HK-2 (cell line): ENCODE results near the gene ENPP6.

Experiments
- DNase-seq: peaks from one replicate; pipeline ENCODE4 v3.0.0-alpha.2; 2018; ENCODE audit not compliant: unreplicated experiment

Gene ENPP6

DNA sequence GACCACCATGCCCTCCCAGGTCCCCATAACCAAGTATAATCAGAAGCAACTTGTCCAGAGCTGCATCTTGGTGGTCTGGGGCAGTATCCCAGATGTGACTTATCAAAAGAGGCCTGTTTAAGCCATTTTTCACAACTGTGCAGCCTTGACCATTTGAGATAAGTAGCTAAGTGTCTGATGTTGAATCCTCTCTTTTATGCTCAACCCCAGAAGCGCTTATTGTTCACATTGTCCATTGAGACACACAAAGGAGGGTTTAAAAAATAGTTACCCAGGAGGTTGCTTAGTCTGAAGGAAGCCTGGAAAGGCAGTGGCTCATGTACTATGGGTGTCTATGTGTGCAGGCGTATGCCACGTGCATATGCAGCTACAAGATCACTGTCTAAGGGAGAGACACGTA, 27.0 kb downstream of the ENPP6 start:
- no peak for DNase-seq

DNA sequence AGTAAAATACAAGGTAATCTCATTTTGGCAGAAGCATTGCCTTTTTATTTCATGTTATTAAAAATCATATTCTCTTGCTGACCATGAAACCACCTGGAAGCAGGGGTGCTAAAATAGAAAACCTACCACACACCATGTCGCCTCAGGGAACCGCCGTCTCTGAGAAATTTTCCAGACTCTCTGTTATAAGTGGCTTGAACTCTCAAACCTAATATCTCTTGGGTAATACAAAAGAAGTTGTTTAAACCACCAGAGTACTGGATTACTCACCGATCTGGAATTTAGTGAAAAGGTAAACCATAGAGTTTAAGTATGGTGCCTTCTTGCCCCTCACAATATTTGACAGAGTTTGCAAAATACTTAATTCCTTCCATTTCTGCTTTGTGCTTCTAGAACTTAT, 27.7 kb downstream of the ENPP6 start:
- DNase-seq = no peak

DNA sequence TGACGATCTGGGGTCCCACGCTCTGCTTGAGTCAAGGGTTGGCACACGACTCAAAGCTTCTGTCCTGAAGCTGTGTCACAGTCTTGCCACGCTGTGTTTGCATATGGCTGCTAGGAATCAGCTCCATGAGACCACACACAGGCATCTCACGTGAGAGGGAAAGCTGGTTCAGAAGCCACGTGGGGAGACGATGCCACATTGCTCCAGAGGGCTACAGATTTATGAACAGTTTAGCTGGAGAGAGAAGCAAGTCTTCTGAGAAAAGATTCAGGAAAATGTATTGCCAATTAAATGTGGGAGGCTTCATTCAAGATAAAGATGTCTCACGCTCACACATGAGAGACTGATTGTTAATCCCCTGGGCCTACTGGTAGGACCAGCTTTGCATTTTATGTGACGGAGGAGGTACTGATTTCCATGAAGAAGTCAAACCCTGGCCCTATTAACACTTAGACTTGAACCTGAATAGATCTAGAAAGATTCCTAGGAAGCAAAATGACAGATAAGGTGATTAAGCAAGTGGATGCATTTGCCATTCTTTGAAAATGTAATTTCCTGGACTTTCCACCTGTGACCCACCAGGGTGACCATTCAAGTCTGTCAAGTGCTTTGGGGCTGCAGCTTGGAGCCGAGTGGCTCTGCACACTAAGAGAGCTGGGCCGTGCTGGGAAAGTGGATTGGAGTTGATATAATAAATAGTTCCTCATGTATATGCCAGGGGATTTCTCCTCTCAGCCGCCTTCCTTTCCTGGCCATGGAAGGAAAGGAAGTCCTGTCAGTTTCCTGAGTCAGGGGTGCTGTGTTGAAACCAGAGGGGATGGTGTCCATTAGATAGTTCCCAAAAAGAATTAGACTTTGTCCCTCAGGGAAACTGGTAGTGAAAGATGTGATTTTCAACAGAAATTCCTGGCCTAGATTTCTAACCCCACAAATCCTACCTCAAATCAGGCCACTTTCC, 29.0 kb downstream of the ENPP6 start:
- no peak for DNase-seq

DNA sequence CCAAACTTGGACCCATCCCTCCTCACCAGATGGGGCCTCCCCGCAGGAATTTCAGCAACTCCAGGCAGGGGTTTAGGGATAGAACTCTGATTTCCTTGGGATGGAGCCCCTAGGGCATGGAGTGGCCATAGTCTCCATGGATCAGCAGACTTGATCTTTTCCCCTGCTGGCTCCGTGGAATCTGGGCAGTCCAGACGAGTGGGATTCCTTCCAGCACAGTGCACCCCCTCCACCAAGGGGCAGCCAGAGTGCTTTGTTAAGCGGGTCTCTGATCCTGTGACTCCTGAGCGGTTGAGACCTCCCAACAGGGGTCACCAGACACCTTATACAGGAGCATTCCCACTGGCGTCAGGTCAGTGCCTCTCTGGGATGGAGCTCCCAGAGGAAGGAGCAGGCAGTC, 40.4 kb downstream of the ENPP6 start:
- DNase-seq = no peak

DNA sequence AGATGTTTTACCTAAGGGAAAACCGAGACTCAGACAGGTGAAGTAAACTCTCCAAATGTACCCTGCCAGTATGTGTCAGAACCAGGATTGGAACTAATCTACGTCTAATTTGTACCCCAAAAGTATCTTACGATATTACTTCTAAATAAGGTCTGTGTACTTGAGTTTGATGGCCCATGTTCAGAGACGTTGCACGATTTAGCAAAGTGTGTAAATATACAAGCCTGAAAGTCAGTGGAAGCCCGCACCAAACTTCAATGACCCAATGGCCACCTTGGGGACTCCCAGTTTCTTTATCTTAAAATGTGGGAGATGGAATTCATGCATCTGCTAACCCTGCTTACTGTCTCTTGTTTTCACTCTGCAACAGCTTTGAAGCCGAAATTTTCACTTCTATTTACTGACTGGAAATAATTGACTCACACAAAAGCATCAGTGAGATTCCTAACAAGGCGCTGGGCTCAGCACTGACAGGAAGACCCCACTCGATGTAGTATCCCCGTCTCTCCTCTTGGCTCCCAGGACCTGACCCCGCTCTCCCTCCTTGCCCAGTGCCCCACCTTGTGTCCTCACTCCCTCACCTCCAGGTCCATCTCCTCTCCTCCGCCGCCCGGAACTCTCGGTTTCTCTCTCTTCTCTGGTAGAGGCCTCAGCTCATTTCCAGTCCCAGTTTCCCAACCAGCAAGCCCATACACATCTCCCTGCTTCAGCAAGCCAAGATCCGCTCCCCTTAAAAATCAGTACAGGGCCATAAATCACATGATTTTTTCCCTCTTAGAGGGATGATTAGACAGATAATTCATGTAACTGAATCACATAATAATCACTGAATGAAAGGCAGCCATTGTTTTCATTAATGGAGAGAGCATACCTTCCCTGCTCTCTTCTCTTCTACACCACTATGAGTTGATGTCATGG, 42.8 kb downstream of the ENPP6 start:
- DNase-seq = no peak

DNA sequence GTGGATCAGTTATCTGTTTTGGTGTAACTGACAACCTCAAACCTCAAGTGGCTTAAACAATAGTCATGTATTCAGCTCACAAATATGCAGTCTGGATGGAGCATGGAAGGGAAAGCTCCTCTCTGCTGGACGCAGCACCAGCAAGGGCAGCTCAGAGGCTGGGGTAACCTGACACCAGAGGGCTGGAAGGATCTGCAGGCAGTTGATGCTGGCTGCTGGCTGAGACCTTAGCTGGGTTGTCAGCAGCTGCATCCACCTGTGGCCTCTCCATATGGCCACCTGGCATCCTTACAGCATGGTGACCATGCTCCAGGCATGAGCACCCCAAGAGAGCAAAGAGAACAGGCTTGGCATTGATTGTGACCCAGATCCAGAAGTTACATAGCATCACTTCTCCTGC, 46.7 kb downstream of the ENPP6 start:
- DNase-seq = peak; percentile 27

DNA sequence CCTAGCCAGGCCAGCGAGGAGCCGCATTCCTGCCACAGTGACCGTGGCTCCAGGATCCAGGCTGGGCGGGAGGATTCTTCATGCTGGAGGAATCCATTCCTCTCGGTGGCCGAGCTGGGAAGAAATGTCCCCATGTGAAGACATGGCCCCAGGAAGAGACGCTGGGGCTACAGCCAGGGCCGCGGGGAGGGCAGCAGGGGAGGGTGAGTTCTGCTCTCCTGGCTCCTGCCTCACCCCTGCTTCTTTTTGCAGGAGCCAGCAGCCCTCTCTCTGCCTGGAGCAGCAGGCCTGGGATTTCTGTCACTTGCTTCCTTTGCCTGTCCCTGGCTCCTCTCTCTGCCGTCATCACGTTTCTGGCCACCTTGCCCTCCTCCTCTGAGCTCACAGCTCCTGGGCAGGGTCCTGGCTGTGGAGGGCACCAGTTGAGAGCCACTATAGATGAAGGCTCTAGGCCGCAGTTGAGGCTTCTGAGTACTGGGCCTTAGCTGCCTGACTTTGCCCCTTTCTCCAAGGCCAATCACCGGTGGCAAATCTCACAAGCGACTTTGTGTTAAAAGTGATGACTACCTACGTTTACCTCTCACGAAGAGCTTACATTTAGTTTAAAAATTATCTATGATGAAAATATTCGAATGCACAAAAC, 48.3 kb downstream of the ENPP6 start:
- DNase-seq = no peak

DNA sequence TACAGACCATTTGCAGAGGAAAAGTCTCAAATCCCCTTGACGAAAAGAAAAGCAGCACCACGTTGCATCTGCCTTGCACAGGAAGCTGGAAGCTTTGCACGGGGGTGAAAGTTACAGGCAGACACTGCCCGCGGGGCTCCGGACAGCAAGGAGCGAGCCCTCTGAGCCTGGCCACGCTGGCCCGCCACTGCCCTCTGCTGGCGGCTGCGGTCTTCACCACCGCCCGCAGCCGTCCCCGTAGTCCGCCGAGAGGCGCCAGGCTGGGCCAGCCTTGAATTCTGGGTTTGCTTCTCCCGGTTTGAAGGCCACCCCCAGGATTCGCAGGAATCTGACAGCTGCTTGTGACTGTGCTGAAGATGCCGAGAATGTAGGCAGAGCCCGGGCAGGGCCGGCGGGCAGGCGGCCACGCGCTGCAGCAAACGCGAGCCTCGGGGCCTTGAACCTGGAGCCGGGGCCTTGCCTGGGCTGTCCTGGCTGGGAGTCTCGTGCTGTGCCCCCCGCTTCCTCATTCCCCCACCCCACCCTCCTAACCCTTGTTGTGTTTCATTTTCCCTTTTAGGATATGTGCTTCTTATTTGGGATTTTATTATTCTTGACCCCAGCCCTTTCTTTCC, 49.2 kb downstream of the ENPP6 start:
- peak; percentile 77 for DNase-seq

- DNase-seq = no peak
These were observed 50.1 kb downstream of the ENPP6 start for GRCh38 chr4:184167576-184167975.

- DNase-seq = no peak
These were observed 50.9 kb downstream of the ENPP6 start for GRCh38 chr4:184166736-184167135.

DNA sequence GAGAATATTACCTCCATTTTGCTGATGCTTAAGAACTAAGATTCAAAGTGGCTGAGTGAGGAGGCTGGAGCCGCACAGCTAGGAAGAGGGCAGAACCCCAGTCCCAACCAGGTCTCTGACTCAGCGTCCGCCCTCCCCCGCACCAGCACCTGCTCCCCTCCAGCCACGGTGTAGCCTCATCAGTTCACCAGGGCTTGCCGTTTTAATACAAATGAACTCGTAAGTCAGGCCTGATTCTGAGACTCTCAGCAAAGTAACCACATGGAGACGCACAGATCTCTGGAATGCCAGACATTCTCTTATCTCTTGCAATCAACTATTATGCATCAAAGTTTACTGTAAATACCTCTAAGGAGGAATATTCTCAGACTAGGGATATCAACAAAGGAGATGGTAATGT, 52.4 kb downstream of the ENPP6 start:
- DNase-seq = no peak

DNA sequence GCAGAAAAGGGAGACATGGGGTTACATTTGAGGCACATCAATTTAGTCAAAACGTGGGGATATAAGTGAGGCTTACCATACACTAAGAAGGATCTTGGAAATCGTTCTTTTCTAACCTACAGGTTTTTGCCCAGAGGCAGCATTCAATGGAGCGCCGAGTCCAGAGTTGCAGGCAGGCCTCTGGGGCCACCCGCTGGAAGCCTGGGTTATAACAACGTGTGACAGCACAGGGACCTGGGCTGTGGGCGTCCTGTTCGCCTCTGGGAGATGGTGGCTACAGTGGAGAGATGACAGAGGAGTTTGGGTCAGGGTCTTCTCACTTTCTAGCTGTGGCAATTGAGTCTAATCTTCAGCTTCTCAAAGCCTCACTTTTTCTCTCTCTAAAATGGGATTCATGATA, 53.9 kb downstream of the ENPP6 start:
- DNase-seq = peak; percentile 68

DNA sequence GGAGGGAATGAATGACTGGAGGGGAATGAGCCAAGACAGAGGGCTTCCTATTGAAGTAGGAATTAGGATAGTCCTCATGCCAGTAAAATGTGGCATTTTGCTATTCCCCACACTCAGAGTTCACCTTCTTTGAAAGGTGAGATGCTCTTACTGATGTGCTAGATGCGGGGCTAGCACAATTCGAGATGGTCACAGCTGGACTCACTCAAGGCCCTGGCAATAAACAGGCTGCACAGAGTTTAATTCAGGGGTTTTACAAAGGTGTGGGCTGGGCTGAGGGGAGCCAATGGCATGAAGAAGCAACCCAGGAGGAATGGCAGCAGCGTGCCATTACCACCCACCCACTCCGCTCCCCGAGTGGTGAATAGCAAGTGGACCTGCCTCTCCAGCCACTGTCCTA, 55.1 kb downstream of the ENPP6 start:
- DNase-seq = no peak

DNA sequence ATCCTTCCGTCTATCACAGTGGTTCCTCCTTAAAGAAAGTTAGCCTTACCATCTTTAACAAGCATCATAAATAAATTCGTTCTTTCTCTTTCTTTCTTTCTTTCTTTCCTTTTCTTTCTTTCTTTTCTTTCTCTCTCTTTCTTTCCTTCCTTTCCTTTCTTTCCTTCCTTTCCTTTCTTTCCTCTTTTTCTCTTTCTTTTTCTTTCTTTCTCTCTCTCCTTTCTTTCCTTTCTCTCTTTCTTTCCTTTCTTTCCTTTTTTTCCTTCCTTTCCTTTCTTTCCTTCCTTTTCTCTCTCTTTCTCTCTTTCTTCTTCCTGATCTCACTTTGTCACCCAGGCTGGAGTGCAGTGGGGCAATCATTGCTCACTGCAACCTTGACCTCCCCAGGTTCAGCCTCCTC, 60.4 kb downstream of the ENPP6 start:
- DNase-seq = no peak

DNA sequence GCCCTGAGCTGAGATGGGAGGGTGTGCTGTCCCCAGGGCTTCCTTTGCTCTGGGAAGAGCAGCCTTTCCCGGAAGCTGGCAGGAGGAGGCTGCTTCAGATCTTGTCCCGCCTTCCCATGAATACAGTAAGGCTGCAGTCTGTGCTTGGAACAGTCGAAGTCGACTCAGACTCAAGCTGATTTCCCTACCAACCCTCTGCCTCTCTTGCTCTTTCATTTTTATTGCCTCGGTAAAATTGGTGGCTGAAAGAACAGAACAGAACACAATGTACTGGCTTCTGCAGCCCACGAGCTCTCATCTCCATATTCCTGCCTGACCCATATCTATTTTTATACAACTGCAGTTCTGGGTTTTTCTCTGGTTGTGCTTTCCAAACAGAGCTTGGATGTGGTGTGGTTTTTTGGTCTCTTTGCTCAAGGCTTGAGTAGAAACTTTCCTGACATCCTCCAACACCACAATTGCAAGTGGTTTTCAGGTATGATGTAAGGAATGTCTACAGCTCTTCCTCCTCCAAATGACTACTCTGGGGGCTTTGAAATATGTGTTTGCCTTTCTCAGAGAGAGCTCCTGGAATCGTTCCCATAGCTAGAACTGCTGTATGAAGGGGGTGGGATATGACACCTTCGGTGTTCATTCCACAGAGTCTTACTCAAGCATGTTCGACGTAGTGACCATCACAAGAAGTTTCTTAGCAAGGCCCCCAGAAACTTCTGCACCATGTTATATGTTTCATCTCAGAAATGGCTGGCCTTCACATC, 61.3 kb downstream of the ENPP6 start:
- no peak for DNase-seq

DNA sequence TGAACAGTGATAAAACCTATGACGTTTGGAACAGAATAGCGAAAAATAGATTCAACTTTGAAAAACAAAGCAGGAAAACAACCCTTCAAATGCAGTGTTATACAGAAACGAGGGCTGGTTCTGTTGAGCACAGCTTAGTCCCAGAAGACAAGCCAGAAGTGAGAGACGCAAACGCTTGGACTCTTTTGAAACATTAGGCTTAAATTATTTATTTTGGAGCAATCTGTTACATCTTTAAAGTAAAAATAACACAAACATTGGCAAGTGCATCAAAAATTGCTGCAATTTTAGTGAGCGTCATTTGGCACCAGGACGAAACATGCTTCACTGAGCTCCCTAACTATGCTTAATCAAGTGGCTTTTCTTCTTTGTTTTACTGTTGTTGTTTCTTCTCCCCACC, 63.5 kb downstream of the ENPP6 start:
- DNase-seq = no peak

DNA sequence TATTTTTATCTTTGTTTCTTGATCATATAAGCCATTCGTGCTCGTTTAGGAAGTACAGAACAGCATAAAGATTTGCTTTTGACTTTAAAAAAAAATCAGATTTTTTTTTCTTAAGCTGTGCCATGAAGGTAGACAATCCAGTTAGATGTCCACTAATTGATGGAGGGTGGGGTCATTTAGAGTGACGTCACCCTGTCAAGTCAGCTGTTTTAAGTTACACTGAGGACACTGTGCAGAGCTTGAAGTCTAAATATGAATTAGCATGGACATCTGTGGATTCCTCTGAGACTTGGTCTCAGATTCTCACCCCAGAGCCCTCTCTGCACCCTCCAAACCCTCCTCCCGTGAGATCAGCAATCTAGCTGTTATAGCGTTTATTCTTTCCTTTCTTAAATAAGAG, 63.9 kb downstream of the ENPP6 start:
- DNase-seq = no peak

DNA sequence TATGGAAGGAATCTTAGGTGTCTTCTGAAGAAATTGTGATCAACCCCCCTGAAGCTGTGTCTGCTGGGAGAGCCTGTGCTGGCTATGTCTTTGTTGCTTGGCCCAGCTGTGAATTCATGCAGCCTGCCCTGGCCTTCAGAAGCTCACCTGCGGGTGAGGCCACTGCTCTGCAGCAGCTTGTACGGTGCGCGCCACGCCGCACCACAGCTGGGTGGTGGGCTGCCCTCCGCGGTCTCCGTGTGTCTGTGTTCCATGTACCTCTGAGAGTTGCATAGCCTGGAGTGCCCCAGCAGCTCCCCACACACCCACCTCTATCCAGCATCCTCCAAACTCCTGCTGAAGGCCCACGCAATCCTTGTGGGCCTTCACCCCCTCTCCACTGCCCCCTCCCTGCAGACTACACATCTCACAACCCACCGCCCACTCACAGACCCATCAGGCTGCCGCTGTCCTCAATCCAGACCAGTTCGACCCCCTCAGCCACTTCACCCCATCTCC, 65.6 kb downstream of the ENPP6 start:
- DNase-seq = no peak

DNA sequence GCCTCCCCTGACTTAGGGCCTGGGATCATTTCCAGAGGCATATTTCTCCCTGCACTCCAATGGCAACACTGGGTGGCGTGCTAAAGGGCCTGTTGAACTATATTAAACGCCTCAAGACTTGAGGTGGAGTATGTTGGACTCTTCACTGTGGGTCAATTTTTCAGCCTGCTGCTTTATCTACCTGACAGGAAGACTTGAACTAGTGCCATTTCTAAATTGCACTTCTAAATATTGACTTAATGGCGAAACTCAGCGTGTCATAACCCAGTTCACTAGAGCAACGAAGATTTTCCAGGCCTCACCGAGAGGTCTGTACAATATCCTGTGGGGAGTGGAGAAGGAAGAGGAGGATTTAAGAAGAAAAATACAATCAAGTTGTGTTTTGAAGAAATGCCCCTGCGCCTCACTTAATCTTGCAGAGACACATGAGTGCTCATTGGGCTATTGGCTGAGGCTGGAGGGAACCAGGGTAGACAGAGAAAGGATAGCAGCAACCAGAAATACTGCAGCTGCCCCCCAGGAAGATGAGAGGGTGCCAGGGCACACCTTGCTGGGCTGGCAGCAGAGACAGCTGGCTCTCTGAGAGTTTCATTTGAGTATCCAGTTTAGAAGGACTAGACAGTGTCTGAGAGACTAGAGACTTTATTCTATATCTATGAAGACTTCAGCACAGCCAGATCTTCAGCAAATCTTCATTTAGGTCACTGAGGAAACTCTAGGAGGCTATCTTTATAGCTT, 67.4 kb downstream of the ENPP6 start:
- no peak for DNase-seq
